HL-60 (cell line): ENCODE data around the gene CHMP5.

ENCODE experiments used
- DNase-seq, 2 experiments: peaks; one replicate each; pipeline ENCODE4 v3.0.0-alpha.2; 2010 to 2020; ENCODE audit warnings: low read depth in 1 of 2, low spot score in 1 of 2
- H3K27ac ChIP-seq: fragments of 250-450 bp; sonication (Bioruptor Pico); replicated peaks from 2 replicates; pipeline ENCODE4 v1.5.1; 2020; ENCODE audit warnings: mild to moderate bottlenecking, moderate library complexity
- H3K27me3 ChIP-seq: fragments of 250-450 bp; sonication (Bioruptor Pico); 2 replicates; pipeline ENCODE4 v1.5.1; 2021; ENCODE audit warnings: mild to moderate bottlenecking, moderate library complexity; ENCODE audit not compliant: insufficient read depth, poor library complexity, severe bottlenecking
- H3K4me3 ChIP-seq: replicated peaks from 2 replicates; pipeline ENCODE4 v1.5.1; 2011; ENCODE audit warnings: mild to moderate bottlenecking, control low read depth, low read length; ENCODE audit not compliant: insufficient read depth
- GABPA ChIP-seq: IDR thresholded peaks from 2 replicates; pipeline ENCODE4 v1.6.1; 2012; ENCODE audit warnings: low read depth
- POLR2AphosphoS5 ChIP-seq: IDR thresholded peaks from 2 replicates; pipeline ENCODE4 v1.6.1; 2012; ENCODE audit warnings: low read depth
- SPI1 ChIP-seq: IDR thresholded peaks from 2 replicates; pipeline ENCODE4 v1.6.1; 2012; ENCODE audit warnings: low read depth, mild to moderate bottlenecking, borderline replicate concordance
- TF ChIP-seq, protein P1 (sequence below): IDR thresholded peaks from 2 replicates; pipeline ENCODE4 v1.6.1; 2012; ENCODE audit warnings: low read depth; ENCODE audit not compliant: insufficient replicate concordance
- TF ChIP-seq, protein P2 (sequence below): IDR thresholded peaks from one replicate; pipeline ENCODE4 v1.5.1; 2011; ENCODE audit warnings: low read length, control low read depth, inconsistent platforms; ENCODE audit not compliant: insufficient read depth

The CHMP5 gene

DNA sequence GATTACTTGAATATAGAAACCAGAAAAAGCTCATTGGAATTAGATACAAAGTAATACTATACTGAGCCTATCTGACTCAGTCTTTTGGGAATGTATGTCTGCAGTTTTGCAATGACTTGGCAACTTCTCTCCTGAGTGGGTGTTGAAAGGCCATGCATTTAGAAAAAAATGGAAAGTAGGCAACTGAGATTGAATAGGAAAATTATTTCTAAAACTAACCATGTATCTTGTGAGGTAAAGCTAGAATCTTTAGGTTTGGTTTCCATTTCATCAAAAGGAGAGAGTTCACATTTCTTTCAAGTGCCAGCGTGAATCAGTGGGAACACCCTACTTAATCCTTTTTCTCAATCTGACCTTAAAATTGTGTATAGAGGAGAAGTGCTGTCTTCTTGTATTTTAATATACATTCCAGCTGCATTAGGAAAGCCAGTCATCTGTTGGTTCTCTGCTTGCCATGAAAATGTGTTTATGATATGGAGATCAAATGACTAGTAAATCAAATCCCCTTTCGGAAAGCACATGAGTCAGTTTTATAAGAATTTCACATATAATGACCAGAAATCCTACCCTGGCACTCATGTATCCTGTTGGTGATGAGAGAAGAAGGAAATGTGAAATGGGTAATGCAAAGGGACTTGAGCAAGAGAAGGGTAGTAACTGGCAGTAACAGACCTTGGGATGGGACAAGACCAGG lies 55.9 kb downstream of the CHMP5 start:
- Histone ChIP-seq H3K27me3 (no peaks in the 10 kb centered on the region), H3K27ac (peak overlapping the region; percentile 5; the same call in 1 of the 2 replicates), H3K4me3 (no peak overlapping the region)
- TF ChIP-seq, protein P1, sequence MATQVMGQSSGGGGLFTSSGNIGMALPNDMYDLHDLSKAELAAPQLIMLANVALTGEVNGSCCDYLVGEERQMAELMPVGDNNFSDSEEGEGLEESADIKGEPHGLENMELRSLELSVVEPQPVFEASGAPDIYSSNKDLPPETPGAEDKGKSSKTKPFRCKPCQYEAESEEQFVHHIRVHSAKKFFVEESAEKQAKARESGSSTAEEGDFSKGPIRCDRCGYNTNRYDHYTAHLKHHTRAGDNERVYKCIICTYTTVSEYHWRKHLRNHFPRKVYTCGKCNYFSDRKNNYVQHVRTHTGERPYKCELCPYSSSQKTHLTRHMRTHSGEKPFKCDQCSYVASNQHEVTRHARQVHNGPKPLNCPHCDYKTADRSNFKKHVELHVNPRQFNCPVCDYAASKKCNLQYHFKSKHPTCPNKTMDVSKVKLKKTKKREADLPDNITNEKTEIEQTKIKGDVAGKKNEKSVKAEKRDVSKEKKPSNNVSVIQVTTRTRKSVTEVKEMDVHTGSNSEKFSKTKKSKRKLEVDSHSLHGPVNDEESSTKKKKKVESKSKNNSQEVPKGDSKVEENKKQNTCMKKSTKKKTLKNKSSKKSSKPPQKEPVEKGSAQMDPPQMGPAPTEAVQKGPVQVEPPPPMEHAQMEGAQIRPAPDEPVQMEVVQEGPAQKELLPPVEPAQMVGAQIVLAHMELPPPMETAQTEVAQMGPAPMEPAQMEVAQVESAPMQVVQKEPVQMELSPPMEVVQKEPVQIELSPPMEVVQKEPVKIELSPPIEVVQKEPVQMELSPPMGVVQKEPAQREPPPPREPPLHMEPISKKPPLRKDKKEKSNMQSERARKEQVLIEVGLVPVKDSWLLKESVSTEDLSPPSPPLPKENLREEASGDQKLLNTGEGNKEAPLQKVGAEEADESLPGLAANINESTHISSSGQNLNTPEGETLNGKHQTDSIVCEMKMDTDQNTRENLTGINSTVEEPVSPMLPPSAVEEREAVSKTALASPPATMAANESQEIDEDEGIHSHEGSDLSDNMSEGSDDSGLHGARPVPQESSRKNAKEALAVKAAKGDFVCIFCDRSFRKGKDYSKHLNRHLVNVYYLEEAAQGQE = no peak
- no peak for TF ChIP-seq POLR2AphosphoS5
- DNase-seq = no peak

DNA sequence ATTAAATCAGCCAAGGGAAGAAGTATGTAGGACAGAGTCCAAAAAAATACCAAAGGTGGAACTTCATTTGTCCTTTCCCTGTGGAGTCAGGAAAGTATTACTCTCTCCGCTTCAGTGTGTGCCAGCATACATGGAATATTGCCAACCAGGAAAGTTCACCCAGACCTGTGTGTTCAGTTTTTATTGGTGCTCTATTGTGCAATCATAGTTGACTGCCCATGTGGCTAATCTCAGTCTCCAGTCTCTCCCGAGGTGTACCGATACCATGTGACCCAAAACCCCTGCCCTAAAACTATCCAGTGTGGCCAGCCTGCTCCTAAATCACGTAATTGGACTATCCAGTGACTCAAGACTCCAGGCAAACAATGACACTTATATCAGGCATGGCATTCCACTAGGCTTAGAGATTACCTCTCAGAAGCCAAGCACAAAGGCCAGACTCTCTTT lies 64.3 kb downstream of the CHMP5 start:
- Histone ChIP-seq H3K27me3 (no peaks in the 10 kb centered on the region), H3K4me3 (no peak overlapping the region), H3K27ac (no peak overlapping the region)
- no peak for TF ChIP-seq POLR2AphosphoS5
- TF ChIP-seq, protein P2, sequence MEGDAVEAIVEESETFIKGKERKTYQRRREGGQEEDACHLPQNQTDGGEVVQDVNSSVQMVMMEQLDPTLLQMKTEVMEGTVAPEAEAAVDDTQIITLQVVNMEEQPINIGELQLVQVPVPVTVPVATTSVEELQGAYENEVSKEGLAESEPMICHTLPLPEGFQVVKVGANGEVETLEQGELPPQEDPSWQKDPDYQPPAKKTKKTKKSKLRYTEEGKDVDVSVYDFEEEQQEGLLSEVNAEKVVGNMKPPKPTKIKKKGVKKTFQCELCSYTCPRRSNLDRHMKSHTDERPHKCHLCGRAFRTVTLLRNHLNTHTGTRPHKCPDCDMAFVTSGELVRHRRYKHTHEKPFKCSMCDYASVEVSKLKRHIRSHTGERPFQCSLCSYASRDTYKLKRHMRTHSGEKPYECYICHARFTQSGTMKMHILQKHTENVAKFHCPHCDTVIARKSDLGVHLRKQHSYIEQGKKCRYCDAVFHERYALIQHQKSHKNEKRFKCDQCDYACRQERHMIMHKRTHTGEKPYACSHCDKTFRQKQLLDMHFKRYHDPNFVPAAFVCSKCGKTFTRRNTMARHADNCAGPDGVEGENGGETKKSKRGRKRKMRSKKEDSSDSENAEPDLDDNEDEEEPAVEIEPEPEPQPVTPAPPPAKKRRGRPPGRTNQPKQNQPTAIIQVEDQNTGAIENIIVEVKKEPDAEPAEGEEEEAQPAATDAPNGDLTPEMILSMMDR = no peak
- no peak for TF ChIP-seq SPI1
- TF ChIP-seq, protein P1 = no peak
- no peak for TF ChIP-seq GABPA
- no peak for DNase-seq

DNA sequence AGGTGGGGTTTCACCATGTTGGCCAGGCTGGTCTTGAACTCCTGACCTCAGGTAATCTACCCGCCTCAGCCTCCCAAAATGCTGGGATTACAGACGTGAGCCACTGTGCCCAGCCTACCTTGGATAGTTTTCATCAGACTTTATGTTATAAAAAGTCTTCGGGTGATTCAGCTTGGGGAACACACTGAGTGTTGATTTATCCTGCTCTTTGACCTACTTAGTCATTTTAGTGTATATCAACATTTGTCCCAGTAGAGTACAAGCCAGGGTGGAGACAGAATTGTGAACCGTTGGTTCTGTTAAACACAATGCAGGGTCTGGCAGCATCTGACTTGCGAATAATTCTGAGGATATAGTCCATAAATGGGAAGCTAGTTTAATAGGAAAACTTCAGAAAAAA lies 65.1 kb downstream of the CHMP5 start:
- Histone ChIP-seq H3K4me3 (no peak overlapping the region), H3K27me3 (no peaks in the 10 kb centered on the region), H3K27ac (no peak overlapping the region)
- TF ChIP-seq GABPA (no peak), POLR2AphosphoS5 (no peak), SPI1 (no peak)
- TF ChIP-seq, protein P1 = no peak
- TF ChIP-seq, protein P2 = no peak
- no peak for DNase-seq
